Loucy (cell line): ENCODE measurements around the gene DNAJB12.

Source experiments
- H2AFZ ChIP-seq: fragments of 200-600 bp; sonication (generic); 2 replicates; pipeline ENCODE4 v1.6.0; 2016; ENCODE audit warnings: antibody characterized with exemption, mild to moderate bottlenecking, low read length, moderate library complexity
- H3F3A ChIP-seq: fragments of 200-600 bp; 2 replicates; pipeline ENCODE4 v1.6.0; 2016; ENCODE audit warnings: antibody characterized with exemption, low read depth, mild to moderate bottlenecking
- H3K27me3 ChIP-seq: fragments of 200-600 bp; sonication (generic); 2 replicates; pipeline ENCODE4 v1.6.1; 2014; ENCODE audit warnings: low read length, mild to moderate bottlenecking; ENCODE audit not compliant: insufficient read depth, poor library complexity, severe bottlenecking
- H3K36me3 ChIP-seq: fragments of 200-600 bp; sonication (generic); 2 replicates; pipeline ENCODE4 v1.6.1; 2016; ENCODE audit warnings: low read length; ENCODE audit not compliant: insufficient read depth
- H3K4me1 ChIP-seq: fragments of 200-600 bp; sonication (generic); 2 replicates; pipeline ENCODE4 v1.5.1; 2014; ENCODE audit warnings: low read length, mild to moderate bottlenecking; ENCODE audit not compliant: insufficient read depth, poor library complexity, severe bottlenecking
- H3K4me2 ChIP-seq: fragments of 200-600 bp; sonication (generic); 2 replicates; pipeline ENCODE4 v1.6.0; 2014; ENCODE audit warnings: antibody characterized with exemption, low read length, low read depth, mild to moderate bottlenecking; ENCODE audit not compliant: poor library complexity, severe bottlenecking
- H3K4me3 ChIP-seq: fragments of 200-600 bp; sonication (generic); 2 replicates; pipeline ENCODE4 v1.5.1; 2014; ENCODE audit warnings: low read length, mild to moderate bottlenecking, mixed read lengths; ENCODE audit not compliant: poor library complexity, severe bottlenecking
- H3K79me2 ChIP-seq: fragments of 200-600 bp; sonication (generic); 2 replicates; pipeline ENCODE4 v1.6.1; 2014; ENCODE audit warnings: low read length; ENCODE audit not compliant: insufficient read depth
- H3K9ac ChIP-seq: fragments of 200-600 bp; sonication (generic); 2 replicates; pipeline ENCODE4 v1.6.0; 2014; ENCODE audit warnings: mild to moderate bottlenecking, low read depth, low read length, moderate library complexity; ENCODE audit not compliant: poor library complexity, severe bottlenecking
- H3K9me2 ChIP-seq: fragments of 200-600 bp; sonication (generic); replicated peaks from 2 replicates; pipeline ENCODE4 v1.6.1; 2016; ENCODE audit warnings: low read depth, low read length, mixed read lengths
- H3K9me3 ChIP-seq: fragments of 200-600 bp; sonication (generic); 2 replicates; pipeline ENCODE4 v1.6.1; 2014; ENCODE audit warnings: mild to moderate bottlenecking, antibody characterized with exemption, low read length, low read depth; ENCODE audit not compliant: insufficient read depth
- H4K20me1 ChIP-seq: fragments of 200-600 bp; sonication (generic); 2 replicates; pipeline ENCODE4 v1.6.0; 2014; ENCODE audit warnings: antibody characterized with exemption, low read length, mild to moderate bottlenecking; ENCODE audit not compliant: insufficient read depth, poor library complexity, severe bottlenecking
- EZH2phosphoT487 ChIP-seq: fragments of 200-600 bp; IDR thresholded peaks from 2 replicates; pipeline ENCODE4 v1.6.1; 2018; ENCODE audit warnings: antibody characterized with exemption, mild to moderate bottlenecking, moderate library complexity, borderline replicate concordance
- TF ChIP-seq, protein P1 (sequence below): fragments of 200-600 bp; sonication (generic); conservative IDR thresholded peaks from 2 replicates; pipeline ENCODE4 v1.5.1; 2014; ENCODE audit warnings: mild to moderate bottlenecking, antibody characterized with exemption, low read length

Gene DNAJB12

DNA sequence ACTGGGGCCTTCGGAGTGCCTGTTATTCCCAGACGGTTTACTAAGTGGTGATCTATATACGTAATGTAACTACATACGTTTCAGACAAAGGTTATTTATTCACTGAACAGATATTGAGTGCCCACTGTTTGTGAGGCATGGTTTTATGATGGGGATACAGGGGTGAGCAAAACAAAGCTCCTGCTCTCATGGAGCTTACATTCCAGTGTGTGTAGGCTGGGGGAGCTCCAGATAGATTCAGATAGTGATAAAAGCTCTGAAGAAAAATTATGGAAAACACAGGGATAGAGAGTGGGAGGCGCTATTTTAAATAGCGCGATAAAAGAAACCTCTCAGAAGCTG is 466 bp upstream of the DNAJB12 start:
- peaks cover 23% of the 10 kb centered on the region for H4K20me1 ChIP-seq
- no peaks in the 10 kb centered on the region for H3K9me2 ChIP-seq
- H2AFZ ChIP-seq = peak overlapping the region; percentile 95
- TF ChIP-seq, protein P1, sequence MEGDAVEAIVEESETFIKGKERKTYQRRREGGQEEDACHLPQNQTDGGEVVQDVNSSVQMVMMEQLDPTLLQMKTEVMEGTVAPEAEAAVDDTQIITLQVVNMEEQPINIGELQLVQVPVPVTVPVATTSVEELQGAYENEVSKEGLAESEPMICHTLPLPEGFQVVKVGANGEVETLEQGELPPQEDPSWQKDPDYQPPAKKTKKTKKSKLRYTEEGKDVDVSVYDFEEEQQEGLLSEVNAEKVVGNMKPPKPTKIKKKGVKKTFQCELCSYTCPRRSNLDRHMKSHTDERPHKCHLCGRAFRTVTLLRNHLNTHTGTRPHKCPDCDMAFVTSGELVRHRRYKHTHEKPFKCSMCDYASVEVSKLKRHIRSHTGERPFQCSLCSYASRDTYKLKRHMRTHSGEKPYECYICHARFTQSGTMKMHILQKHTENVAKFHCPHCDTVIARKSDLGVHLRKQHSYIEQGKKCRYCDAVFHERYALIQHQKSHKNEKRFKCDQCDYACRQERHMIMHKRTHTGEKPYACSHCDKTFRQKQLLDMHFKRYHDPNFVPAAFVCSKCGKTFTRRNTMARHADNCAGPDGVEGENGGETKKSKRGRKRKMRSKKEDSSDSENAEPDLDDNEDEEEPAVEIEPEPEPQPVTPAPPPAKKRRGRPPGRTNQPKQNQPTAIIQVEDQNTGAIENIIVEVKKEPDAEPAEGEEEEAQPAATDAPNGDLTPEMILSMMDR = no peak
- no peak for TF ChIP-seq EZH2phosphoT487
- H3K4me3 ChIP-seq = peak overlapping the region; percentile 96
- H3K27me3 ChIP-seq = no peaks in the 10 kb centered on the region
- H3K36me3 ChIP-seq = no peaks in the 10 kb centered on the region
- H3K9ac ChIP-seq = peak overlapping the region; percentile 97
- no peaks in the 10 kb centered on the region for H3K9me3 ChIP-seq
- peak overlapping the region; percentile 90 for H3K4me2 ChIP-seq
- peaks cover 25% of the 10 kb centered on the region for H3K4me1 ChIP-seq
- H3K79me2 ChIP-seq = peaks cover 41% of the 10 kb centered on the region
- no peaks in the 10 kb centered on the region for H3F3A ChIP-seq

DNA sequence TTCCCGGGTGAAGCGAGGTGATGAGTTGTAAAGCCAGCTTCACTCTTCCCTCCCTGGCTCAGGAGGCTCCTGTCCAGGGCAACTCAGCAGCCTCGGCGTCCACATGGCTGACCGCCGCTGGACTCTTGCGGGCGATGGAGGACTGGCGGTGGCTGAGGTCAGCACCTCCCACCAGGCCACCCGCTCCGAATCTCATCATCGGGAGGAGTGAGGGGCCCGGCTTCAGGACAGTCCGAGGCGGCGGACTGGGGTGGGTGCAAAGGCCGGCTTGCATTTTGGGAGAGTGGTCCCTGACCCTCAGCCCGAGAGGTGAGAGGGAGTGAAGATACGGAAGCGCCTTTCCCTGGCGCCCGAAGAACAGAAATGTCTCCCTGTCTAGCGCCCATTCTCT is 759 bp downstream of the DNAJB12 start:
- Histone ChIP-seq H3K4me1 (peaks cover 30% of the 10 kb centered on the region), H4K20me1 (peaks cover 23% of the 10 kb centered on the region), H3K9me3 (no peaks in the 10 kb centered on the region), H3K27me3 (no peaks in the 10 kb centered on the region), H3K79me2 (peaks cover 53% of the 10 kb centered on the region), H3K9me2 (no peaks in the 10 kb centered on the region), H3K4me2 (peak overlapping the region; percentile 90), H3K9ac (peak overlapping the region; percentile 97), H3F3A (no peaks in the 10 kb centered on the region), H3K36me3 (no peaks in the 10 kb centered on the region), H3K4me3 (peak overlapping the region; percentile 96), H2AFZ (0 out of 2 replicates have a peak overlapping the region, but pooled peaks have one; percentile 95)
- TF ChIP-seq, protein P1 = no peak
- TF ChIP-seq EZH2phosphoT487 = no peak

DNA sequence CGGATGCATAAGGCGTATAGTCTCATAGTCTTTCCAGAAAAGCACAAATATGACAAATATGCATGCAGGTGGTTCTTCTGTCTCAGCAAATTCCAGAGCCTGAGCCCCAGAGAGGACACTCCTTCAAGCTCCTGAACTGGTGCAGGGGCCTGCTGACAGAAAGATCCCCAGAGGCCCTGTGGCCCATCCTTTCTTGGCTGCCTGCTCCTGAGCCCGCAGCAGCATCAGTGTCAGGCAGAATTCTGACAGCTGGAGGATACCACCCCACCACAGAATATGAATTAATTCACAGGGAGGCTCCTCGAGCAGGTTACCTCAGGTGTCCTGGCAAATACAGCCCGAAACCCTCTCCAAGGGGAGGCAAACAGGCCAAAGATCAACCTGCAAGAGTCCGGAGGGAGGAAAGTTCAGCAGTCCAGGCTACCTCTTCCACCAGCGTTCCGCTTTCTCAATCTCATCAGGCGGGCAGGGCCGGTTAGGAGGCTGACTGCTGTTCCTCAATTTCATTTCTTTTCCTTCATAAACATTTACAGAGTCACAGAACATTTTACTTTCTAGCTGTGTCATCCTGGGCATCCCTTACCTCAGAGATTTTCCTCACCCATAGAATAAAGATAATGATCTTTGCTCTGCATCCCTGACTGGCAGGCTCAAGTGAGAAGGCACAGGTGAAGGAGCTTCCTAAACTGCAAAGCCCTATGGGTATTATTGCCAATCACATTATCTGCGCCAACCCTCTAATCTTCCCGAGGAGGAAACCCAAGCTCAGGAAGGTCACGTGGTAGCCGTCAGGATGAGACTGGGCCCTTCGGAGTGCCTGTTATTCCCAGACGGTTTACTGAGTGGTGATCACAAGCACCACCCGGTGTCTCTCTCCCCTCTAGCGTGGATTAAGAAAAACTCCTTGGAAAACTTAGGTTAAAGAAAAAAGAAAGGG is 1.4 kb downstream of the DNAJB12 start:
- Histone ChIP-seq H2AFZ (no peak overlapping the region), H3K79me2 (peaks cover 60% of the 10 kb centered on the region), H3K36me3 (peaks cover 4% of the 10 kb centered on the region; the same call in 1 of the 2 replicates), H3K9ac (peak overlapping the region; percentile 97), H3F3A (no peaks in the 10 kb centered on the region), H3K4me3 (peak overlapping the region; percentile 96), H3K9me3 (no peaks in the 10 kb centered on the region), H3K4me1 (peaks cover 30% of the 10 kb centered on the region), H3K4me2 (peak overlapping the region; percentile 90), H4K20me1 (peaks cover 23% of the 10 kb centered on the region), H3K9me2 (no peaks in the 10 kb centered on the region), H3K27me3 (no peaks in the 10 kb centered on the region)
- TF ChIP-seq EZH2phosphoT487 = no peak
- TF ChIP-seq, protein P1 = no peak
